H7 (cell line): ENCODE results near the gene SPNS2. TPM values are rescaled to one million over a fixed set of nuclear protein-coding genes. Genes with fewer than 3 reads are reported as not detected.
A peak's percentile ranks its signal among the peaks of the same experiment; 100 is the strongest.
"Not testable (repeated sequence)": the region's sequence is repeated elsewhere in the genome, so short reads cannot be mapped to it uniquely, and the experiment has no call there.

Experiments used
- DNase-seq: peaks from one replicate; pipeline ENCODE4 v3.0.0; 2012
- H3K27me3 ChIP-seq: 2 replicates; pipeline ENCODE4 v1.6.0; 2011; ENCODE audit warnings: mild to moderate bottlenecking, low read length; ENCODE audit not compliant: control insufficient read depth, insufficient read depth
- H3K36me3 ChIP-seq: replicated peaks from 2 replicates; pipeline ENCODE4 v1.5.1; 2011; ENCODE audit warnings: low read length; ENCODE audit not compliant: control insufficient read depth, insufficient read depth
- H3K4me3 ChIP-seq: 2 replicates; pipeline ENCODE4 v1.5.1; 2011; ENCODE audit warnings: low read depth, mild to moderate bottlenecking, control low read depth, low read length, moderate library complexity; ENCODE audit not compliant: insufficient read depth
- total RNA-seq: library from RNA; depleted of rRNA; stranded (reverse); fragments of >200 nt; shearing (Covaris generic); gene quantifications from 2 replicates; pipeline ENCODE4 v1.2.3, GENCODE V29; 2014

SPNS2 gene
- total RNA-seq, 1 experiment from 2014 or later, result 2.1 TPM

- H3K4me3 ChIP-seq, result no peak overlapping the region
- no peaks in the 10 kb centered on the region; the same call in 1 of the 2 replicates for H3K27me3 ChIP-seq
- peak; percentile 93 for DNase-seq
- no peaks in the 10 kb centered on the region for H3K36me3 ChIP-seq
Measured at GRCh38 chr17:4576729-4577322, 78.1 kb downstream of the SPNS2 start.

GRCh38 chr17:4577386-4577993 is 78.8 kb downstream of the SPNS2 start:
- peak; percentile 55 for DNase-seq
- no peaks in the 10 kb centered on the region for H3K36me3 ChIP-seq
- H3K27me3 ChIP-seq, result peaks cover 2% of the 10 kb centered on the region; the same call in 1 of the 2 replicates
- no peak overlapping the region for H3K4me3 ChIP-seq

- H3K27me3 ChIP-seq, DNase-seq, H3K4me3 ChIP-seq, H3K36me3 ChIP-seq: not testable (repeated sequence)
Measured at GRCh38 chr17:4578349-4578748, 79.7 kb downstream of the SPNS2 start.

- H3K27me3 ChIP-seq, result peaks cover 21% of the 10 kb centered on the region
- H3K4me3 ChIP-seq, result no peak overlapping the region
- no peaks in the 10 kb centered on the region for H3K36me3 ChIP-seq
- DNase-seq, result peak; percentile 49
Measured at GRCh38 chr17:4579678-4580077, 81.0 kb downstream of the SPNS2 start.

- H3K27me3 ChIP-seq, result peaks cover 26% of the 10 kb centered on the region
- H3K4me3 ChIP-seq, result no peak overlapping the region
- no peak for DNase-seq
- H3K36me3 ChIP-seq, result no peaks in the 10 kb centered on the region
Measured at GRCh38 chr17:4580291-4580690, 81.6 kb downstream of the SPNS2 start.

GRCh38 chr17:4582101-4582501 is 83.4 kb downstream of the SPNS2 start:
- Histone ChIP-seq H3K4me3 (no peak overlapping the region), H3K27me3 (peaks cover 40% of the 10 kb centered on the region), H3K36me3 (no peaks in the 10 kb centered on the region)
- DNase-seq, result peak; percentile 63

GRCh38 chr17:4582691-4583090 is 84.0 kb downstream of the SPNS2 start:
- peaks cover 40% of the 10 kb centered on the region for H3K27me3 ChIP-seq
- H3K4me3 ChIP-seq, result no peak overlapping the region
- H3K36me3 ChIP-seq, result no peaks in the 10 kb centered on the region
- DNase-seq, result no peak

- Histone ChIP-seq H3K27me3 (peaks cover 40% of the 10 kb centered on the region), H3K4me3 (no peak overlapping the region)
Measured at GRCh38 chr17:4583206-4583605, 84.5 kb downstream of the SPNS2 start.

GRCh38 chr17:4583782-4584100 is 85.1 kb downstream of the SPNS2 start:
- peak; percentile 88 for DNase-seq
- Histone ChIP-seq H3K4me3 (peak overlapping the region; percentile 49), H3K27me3 (peaks cover 40% of the 10 kb centered on the region), H3K36me3 (no peaks in the 10 kb centered on the region)

More at GRCh38 chr17:4583206-4583605, 84.5 kb downstream of the SPNS2 start:
- no peaks in the 10 kb centered on the region for H3K36me3 ChIP-seq
- DNase-seq, result no peak

GRCh38 chr17:4584101-4584916 is 85.6 kb downstream of the SPNS2 start, which contains the start of gene SMTNL2:
SMTNL2 (plus strand) TSS chr17:4584529; CDS start chr17:4584606, 77 bp downstream.
- Histone ChIP-seq H3K4me3 (peak within 1 kb of the TSS; percentile 49), H3K36me3 (no peaks in the 10 kb centered on the region), H3K27me3 (peaks cover 40% of the 10 kb centered on the region)
- DNase-seq, result peak; percentile 96

- peak; percentile 90 for DNase-seq
- Histone ChIP-seq H3K36me3 (no peaks in the 10 kb centered on the region), H3K27me3 (peaks cover 40% of the 10 kb centered on the region), H3K4me3 (peak overlapping the region; percentile 49)
Measured at GRCh38 chr17:4584917-4585637, 86.4 kb downstream of the SPNS2 start.

- H3K36me3 ChIP-seq, result no peaks in the 10 kb centered on the region
- peak; percentile 58 for DNase-seq
- H3K27me3 ChIP-seq, result peaks cover 40% of the 10 kb centered on the region
- no peak overlapping the region for H3K4me3 ChIP-seq
Measured at GRCh38 chr17:4585638-4585994, 86.9 kb downstream of the SPNS2 start.

GRCh38 chr17:4586043-4586442 is 87.4 kb downstream of the SPNS2 start:
- Histone ChIP-seq H3K4me3 (no peak overlapping the region), H3K36me3 (no peaks in the 10 kb centered on the region), H3K27me3 (peaks cover 40% of the 10 kb centered on the region)
- DNase-seq, result no peak

GRCh38 chr17:4587195-4587594 is 88.5 kb downstream of the SPNS2 start:
- H3K27me3 ChIP-seq, result peaks cover 38% of the 10 kb centered on the region
- no peak overlapping the region for H3K4me3 ChIP-seq
- no peaks in the 10 kb centered on the region for H3K36me3 ChIP-seq
- DNase-seq, result no peak
